Keratinocyte (primary cell): ENCODE measurements around the gene ABCC8.

Experiments
- EZH2 ChIP-seq: IDR thresholded peaks from one replicate; pipeline ENCODE4 v1.6.1; 2012; ENCODE audit warnings: inconsistent platforms, mild to moderate bottlenecking, low read length, moderate library complexity
- TF ChIP-seq, protein P1 (sequence below), 3 experiments: IDR thresholded peaks in 1 of 3; conservative IDR thresholded peaks in 1 of 3; optimal IDR thresholded peaks in 1 of 3; 2 replicates in 2 of 3; 3 replicates in 1 of 3; pipeline versions ENCODE3 to v1.5.1; 2011; ENCODE audit warnings: low read length in 3 of 3, mild to moderate bottlenecking in 3 of 3, moderate library complexity in 2 of 3, control low read depth in 1 of 3, inconsistent platforms in 1 of 3; ENCODE audit not compliant: insufficient read depth in 2 of 3; ENCODE audit errors: extremely low read depth in 1 of 3

DNA sequence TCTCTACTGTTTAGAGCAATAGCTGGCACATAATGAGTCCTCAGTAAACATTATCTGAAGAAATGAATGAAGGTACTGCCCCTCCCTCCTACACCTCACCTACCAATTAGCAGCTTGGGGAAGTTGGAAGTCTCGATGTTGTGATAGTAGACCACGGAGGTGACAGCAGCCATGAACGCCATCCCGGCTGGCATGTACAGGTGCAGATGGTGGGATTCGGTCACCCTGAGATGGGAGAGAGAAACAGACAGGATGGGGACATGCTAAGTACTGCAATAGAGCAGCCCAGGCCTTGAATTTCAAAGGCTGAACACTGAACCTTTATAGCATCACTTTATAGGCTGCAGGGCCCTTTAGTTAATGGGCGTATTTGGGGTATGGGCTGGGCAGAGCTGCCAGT, 6.6 kb downstream of the ABCC8 start:
- TF ChIP-seq, protein P1, sequence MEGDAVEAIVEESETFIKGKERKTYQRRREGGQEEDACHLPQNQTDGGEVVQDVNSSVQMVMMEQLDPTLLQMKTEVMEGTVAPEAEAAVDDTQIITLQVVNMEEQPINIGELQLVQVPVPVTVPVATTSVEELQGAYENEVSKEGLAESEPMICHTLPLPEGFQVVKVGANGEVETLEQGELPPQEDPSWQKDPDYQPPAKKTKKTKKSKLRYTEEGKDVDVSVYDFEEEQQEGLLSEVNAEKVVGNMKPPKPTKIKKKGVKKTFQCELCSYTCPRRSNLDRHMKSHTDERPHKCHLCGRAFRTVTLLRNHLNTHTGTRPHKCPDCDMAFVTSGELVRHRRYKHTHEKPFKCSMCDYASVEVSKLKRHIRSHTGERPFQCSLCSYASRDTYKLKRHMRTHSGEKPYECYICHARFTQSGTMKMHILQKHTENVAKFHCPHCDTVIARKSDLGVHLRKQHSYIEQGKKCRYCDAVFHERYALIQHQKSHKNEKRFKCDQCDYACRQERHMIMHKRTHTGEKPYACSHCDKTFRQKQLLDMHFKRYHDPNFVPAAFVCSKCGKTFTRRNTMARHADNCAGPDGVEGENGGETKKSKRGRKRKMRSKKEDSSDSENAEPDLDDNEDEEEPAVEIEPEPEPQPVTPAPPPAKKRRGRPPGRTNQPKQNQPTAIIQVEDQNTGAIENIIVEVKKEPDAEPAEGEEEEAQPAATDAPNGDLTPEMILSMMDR (optimal IDR thresholded peaks at IDR 0.05 in 1 of 3, IDR thresholded peaks at IDR 0.05 in 1 of 3, conservative IDR thresholded peaks at IDR 0.05 in 1 of 3; ENCODE audit: extremely low read depth in 1 of 3, insufficient read depth in 2 of 3, low read length in 3 of 3) = no peak
- no peak for TF ChIP-seq EZH2
